KMS-11 (cell line): Measurements from ENCODE around the gene APBA1.

Experiments
- H2AFZ ChIP-seq: fragments of 200-600 bp; sonication (generic); 2 replicates; pipeline ENCODE4 v1.6.1; 2016; ENCODE audit warnings: antibody characterized with exemption, mixed run types, low read depth
- H3K27ac ChIP-seq: fragments of 200-600 bp; sonication (generic); 2 replicates; pipeline ENCODE4 v1.6.1; 2016; ENCODE audit warnings: mild to moderate bottlenecking, mixed run types
- H3K27me3 ChIP-seq: fragments of 200-600 bp; sonication (generic); 2 replicates; pipeline ENCODE4 v1.6.1; 2017; ENCODE audit warnings: mild to moderate bottlenecking, low read depth, mixed run types, moderate library complexity; ENCODE audit not compliant: insufficient read depth
- H3K36me3 ChIP-seq: fragments of 200-600 bp; sonication (generic); 2 replicates; pipeline ENCODE4 v1.6.1; 2017; ENCODE audit warnings: mild to moderate bottlenecking, mixed run types; ENCODE audit not compliant: insufficient read depth
- H3K4me1 ChIP-seq: fragments of 200-600 bp; sonication (generic); 2 replicates; pipeline ENCODE4 v1.6.1; 2016; ENCODE audit warnings: mild to moderate bottlenecking, low read depth, mixed run types; ENCODE audit not compliant: poor library complexity, severe bottlenecking
- H3K4me2 ChIP-seq: fragments of 200-600 bp; sonication (generic); 2 replicates; pipeline ENCODE4 v1.7.0; 2016; ENCODE audit warnings: mild to moderate bottlenecking, mixed run types
- H3K4me3 ChIP-seq: fragments of 200-600 bp; sonication (generic); IDR thresholded peaks from 2 replicates; pipeline ENCODE4 v1.6.1; 2017; ENCODE audit warnings: low read depth, low read length, mixed read lengths; ENCODE audit not compliant: insufficient read depth
- H3K79me2 ChIP-seq: fragments of 200-600 bp; sonication (generic); 2 replicates; pipeline ENCODE4 v1.6.1; 2016; ENCODE audit warnings: low read depth, mixed run types; ENCODE audit not compliant: insufficient read depth
- H3K9ac ChIP-seq: fragments of 200-600 bp; sonication (generic); 2 replicates; pipeline ENCODE4 v1.6.1; 2016; ENCODE audit warnings: mild to moderate bottlenecking, mixed run types
- H4K20me1 ChIP-seq: fragments of 200-600 bp; sonication (generic); 2 replicates; pipeline ENCODE4 v1.6.1; 2016; ENCODE audit warnings: mild to moderate bottlenecking, mixed run types; ENCODE audit not compliant: insufficient read depth
- TF ChIP-seq, protein P1 (sequence below): fragments of 200-600 bp; sonication (generic); conservative IDR thresholded peaks from 2 replicates; pipeline ENCODE4 v1.6.1; 2017; ENCODE audit warnings: low read depth, mild to moderate bottlenecking, antibody characterized with exemption, low read length, moderate library complexity, mixed read lengths

APBA1 gene

DNA sequence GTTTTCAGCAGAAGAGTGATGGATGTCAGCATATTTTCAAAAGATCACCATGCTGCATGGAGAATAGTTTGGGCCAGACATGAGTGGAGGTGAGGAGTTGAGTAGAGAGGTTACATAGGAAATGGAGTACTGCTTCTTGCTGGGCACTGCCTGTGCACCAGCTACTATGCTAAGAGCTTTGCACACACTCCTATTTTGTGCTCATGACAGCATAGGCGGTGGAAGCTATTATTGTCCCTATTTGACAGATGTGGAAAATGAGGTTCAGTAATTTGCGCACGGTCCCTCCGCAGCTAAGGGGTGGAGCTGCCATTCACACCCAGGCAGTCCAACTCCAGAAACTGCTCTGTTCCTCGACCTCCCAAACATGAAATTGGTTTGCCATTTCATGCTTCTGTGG lies 279.3 kb downstream of the APBA1 start:
- no peaks in the 10 kb centered on the region for H3K79me2 ChIP-seq
- no peaks in the 10 kb centered on the region for H4K20me1 ChIP-seq
- H3K4me1 ChIP-seq, result no peaks in the 10 kb centered on the region
- no peaks in the 10 kb centered on the region for H3K36me3 ChIP-seq
- no peak overlapping the region for H2AFZ ChIP-seq
- TF ChIP-seq, protein P1, sequence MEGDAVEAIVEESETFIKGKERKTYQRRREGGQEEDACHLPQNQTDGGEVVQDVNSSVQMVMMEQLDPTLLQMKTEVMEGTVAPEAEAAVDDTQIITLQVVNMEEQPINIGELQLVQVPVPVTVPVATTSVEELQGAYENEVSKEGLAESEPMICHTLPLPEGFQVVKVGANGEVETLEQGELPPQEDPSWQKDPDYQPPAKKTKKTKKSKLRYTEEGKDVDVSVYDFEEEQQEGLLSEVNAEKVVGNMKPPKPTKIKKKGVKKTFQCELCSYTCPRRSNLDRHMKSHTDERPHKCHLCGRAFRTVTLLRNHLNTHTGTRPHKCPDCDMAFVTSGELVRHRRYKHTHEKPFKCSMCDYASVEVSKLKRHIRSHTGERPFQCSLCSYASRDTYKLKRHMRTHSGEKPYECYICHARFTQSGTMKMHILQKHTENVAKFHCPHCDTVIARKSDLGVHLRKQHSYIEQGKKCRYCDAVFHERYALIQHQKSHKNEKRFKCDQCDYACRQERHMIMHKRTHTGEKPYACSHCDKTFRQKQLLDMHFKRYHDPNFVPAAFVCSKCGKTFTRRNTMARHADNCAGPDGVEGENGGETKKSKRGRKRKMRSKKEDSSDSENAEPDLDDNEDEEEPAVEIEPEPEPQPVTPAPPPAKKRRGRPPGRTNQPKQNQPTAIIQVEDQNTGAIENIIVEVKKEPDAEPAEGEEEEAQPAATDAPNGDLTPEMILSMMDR, result no peak
- no peak overlapping the region for H3K27ac ChIP-seq
- H3K4me3 ChIP-seq, result no peak overlapping the region
- no peaks in the 10 kb centered on the region for H3K27me3 ChIP-seq
- no peak overlapping the region for H3K9ac ChIP-seq
- no peak overlapping the region for H3K4me2 ChIP-seq

GRCh38 chr9:69391946-69392345 lies 280.2 kb downstream of the APBA1 start:
- H3K79me2 ChIP-seq, result no peaks in the 10 kb centered on the region
- no peak overlapping the region for H3K4me3 ChIP-seq
- no peaks in the 10 kb centered on the region for H3K4me1 ChIP-seq
- H3K9ac ChIP-seq, result no peak overlapping the region
- no peaks in the 10 kb centered on the region for H3K27me3 ChIP-seq
- H2AFZ ChIP-seq, result no peak overlapping the region
- H3K36me3 ChIP-seq, result no peaks in the 10 kb centered on the region
- H3K4me2 ChIP-seq, result no peak overlapping the region
- TF ChIP-seq, protein P1, result no peak
- no peaks in the 10 kb centered on the region for H4K20me1 ChIP-seq
- H3K27ac ChIP-seq, result no peak overlapping the region

DNA sequence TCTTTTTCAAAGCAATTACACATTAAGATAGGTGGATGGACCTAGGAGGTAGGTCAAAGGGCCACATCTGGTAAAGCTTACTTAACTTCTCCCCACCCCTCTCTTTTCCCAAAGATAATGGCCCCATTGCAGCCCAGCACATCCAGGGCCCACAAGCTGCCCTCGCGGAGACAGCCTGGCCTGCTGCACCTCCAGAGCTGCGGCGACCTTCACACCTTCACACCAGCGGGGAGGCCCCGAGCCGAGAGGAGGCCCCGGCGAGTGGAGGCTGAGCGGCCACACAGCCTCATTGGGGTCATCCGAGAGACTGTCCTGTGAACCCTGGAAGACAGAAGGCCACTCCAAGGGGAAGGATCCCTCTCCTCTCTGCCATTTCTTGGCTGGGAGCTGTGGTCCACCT lies 280.7 kb downstream of the APBA1 start:
- Histone ChIP-seq H4K20me1 (no peaks in the 10 kb centered on the region), H2AFZ (no peak overlapping the region)
- TF ChIP-seq, protein P1, result no peak

GRCh38 chr9:69389437-69389995 lies 282.7 kb downstream of the APBA1 start:
- Histone ChIP-seq H3K4me2 (no peak overlapping the region), H3K27ac (no peak overlapping the region), H2AFZ (no peak overlapping the region), H3K79me2 (no peaks in the 10 kb centered on the region), H3K36me3 (no peaks in the 10 kb centered on the region), H3K4me3 (no peak overlapping the region), H3K9ac (no peak overlapping the region), H3K4me1 (no peaks in the 10 kb centered on the region), H4K20me1 (no peaks in the 10 kb centered on the region), H3K27me3 (no peaks in the 10 kb centered on the region)
- TF ChIP-seq, protein P1, result no peak

More for the DNA sequence above, 280.7 kb downstream of the APBA1 start:
- Histone ChIP-seq H3K27me3 (no peaks in the 10 kb centered on the region), H3K4me1 (no peaks in the 10 kb centered on the region), H3K27ac (no peak overlapping the region), H3K4me2 (no peak overlapping the region), H3K9ac (no peak overlapping the region), H3K4me3 (no peak overlapping the region), H3K79me2 (no peaks in the 10 kb centered on the region), H3K36me3 (no peaks in the 10 kb centered on the region)
